DMS153 treated with DMSO at 0.1 percent for 48 hours (cell line): ENCODE data around the gene DAB2IP.

Source experiments
- DNase-seq: peaks from one replicate; lab custom pipeline; 2025; ENCODE audit not compliant: unreplicated experiment; lab: John Stamatoyannopoulos, UW

DAB2IP gene

GRCh38 chr9:121813519-121814210 lies 162.2 kb downstream of the DAB2IP start:
- DNase-seq = no peak

GRCh38 chr9:121814594-121814993 lies 163.2 kb downstream of the DAB2IP start:
- no peak for DNase-seq

GRCh38 chr9:121815084-121815483 lies 163.7 kb downstream of the DAB2IP start:
- no peak for DNase-seq

GRCh38 chr9:121815546-121816448 lies 164.4 kb downstream of the DAB2IP start:
- DNase-seq = no peak

- DNase-seq = no peak
These were observed 165.0 kb downstream of the DAB2IP start for GRCh38 chr9:121816449-121816817.

- DNase-seq = no peak
These were observed 165.5 kb downstream of the DAB2IP start for GRCh38 chr9:121816845-121817450.

- no peak for DNase-seq
These were observed 166.0 kb downstream of the DAB2IP start for GRCh38 chr9:121817476-121817875.

GRCh38 chr9:121818016-121818661 lies 166.7 kb downstream of the DAB2IP start:
- no peak for DNase-seq

GRCh38 chr9:121818841-121819427 lies 167.5 kb downstream of the DAB2IP start:
- no peak for DNase-seq

GRCh38 chr9:121819428-121820231 lies 168.2 kb downstream of the DAB2IP start:
- DNase-seq = peak; percentile 24

- DNase-seq = no peak
These were observed 169.0 kb downstream of the DAB2IP start for GRCh38 chr9:121820286-121821005.

GRCh38 chr9:121821326-121821725 lies 169.9 kb downstream of the DAB2IP start:
- DNase-seq = no peak

GRCh38 chr9:121822093-121823085 lies 171.0 kb downstream of the DAB2IP start:
- no peak for DNase-seq

- no peak for DNase-seq
These were observed 172.2 kb downstream of the DAB2IP start for GRCh38 chr9:121823451-121824169.

- DNase-seq = no peak
These were observed 173.2 kb downstream of the DAB2IP start for GRCh38 chr9:121824651-121825030.

GRCh38 chr9:121825031-121825691 lies 173.7 kb downstream of the DAB2IP start:
- DNase-seq = no peak

- no peak for DNase-seq
These were observed 175.3 kb downstream of the DAB2IP start for GRCh38 chr9:121826711-121827110.
